ENCODE results near the gene PER1. TPM values are rescaled to one million over a fixed set of nuclear protein-coding genes. Genes with fewer than 3 reads are reported as not detected.

The PER1 gene
- total and polyA plus RNA-seq, 9 of the 15 experiments (the other 6 are each of a cell fraction or from before 2014, with no cell fraction given): 0.13 to 26.0 (median 3.4) TPM

DNA sequence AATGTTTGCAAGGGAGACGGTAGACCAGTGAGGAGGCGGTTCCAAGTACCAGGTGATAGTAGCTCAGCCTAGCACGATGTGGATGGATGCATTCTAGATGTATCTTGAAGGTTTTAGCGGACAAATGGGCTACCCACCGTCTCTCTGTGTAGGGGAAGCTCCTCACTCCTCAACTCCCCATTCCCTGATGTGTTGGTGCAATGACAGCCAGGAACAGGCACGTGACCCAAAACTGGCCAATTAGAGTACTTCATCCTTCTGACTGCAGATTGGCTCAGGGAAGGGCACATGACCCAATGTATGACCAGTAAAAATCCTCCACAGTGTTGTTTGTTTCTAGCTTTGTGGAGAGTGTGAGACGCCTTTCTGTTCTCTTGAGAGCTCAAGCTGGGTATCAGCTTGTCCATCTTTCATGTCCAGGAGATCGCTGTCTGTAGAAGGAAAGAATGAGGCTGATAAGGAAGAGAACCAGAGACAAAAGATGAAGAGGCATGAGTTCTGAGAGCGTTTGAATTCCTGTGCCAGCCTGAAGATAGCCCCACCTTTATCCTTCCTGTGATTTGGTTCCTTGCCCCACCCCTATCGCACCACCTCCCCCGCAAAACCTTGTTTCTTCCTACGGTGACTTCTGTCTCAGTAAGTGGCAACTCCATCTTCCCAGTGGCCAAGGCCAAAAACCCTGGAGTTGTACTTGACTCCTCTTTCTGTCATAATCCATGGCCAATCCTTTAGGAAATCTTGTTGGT, 40.0 kb upstream of the PER1 start (continued):
- TF ChIP-seq KLF13 (tag; IDR thresholded peaks at IDR 0.05; ENCODE audit: borderline replicate concordance, low read depth) (no peak), MTA3 (IDR thresholded peaks at IDR 0.05; ENCODE audit: borderline replicate concordance) (no peak), GMEB1 (CRISPR knock-in tag; IDR thresholded peaks at IDR 0.05) (no peak), CHD1 (IDR thresholded peaks at IDR 0.05; ENCODE audit: low read length) (no peak), NFIC (IDR thresholded peaks at IDR 0.05) (no peak), PRMT5 (CRISPR knock-in tag; IDR thresholded peaks at IDR 0.05) (no peak), ZNF232 (CRISPR knock-in tag; IDR thresholded peaks at IDR 0.05) (no peak), ZFP36 (IDR thresholded peaks at IDR 0.05; ENCODE audit: low read depth, low read length, partially characterized antibody) (no peak), ZNF77 (CRISPR knock-in tag; IDR thresholded peaks at IDR 0.05) (no peak), NFE2 (IDR thresholded peaks at IDR 0.05; ENCODE audit: low read depth) (no peak), ZNF431 (CRISPR knock-in tag; IDR thresholded peaks at IDR 0.05) (peak; percentile 48; the same call in 1 of the 2 replicates), NFE2L1 (tag; IDR thresholded peaks at IDR 0.05; ENCODE audit: borderline replicate concordance, low read depth) (no peak), ZNF436 (CRISPR knock-in tag; IDR thresholded peaks at IDR 0.05) (no peak), CTBP1 (IDR thresholded peaks at IDR 0.05; ENCODE audit: borderline replicate concordance) (peak; percentile 80), POLR2AphosphoS2 (IDR thresholded peaks at IDR 0.05; ENCODE audit: low read length) (no peak), NCOA4 (IDR thresholded peaks at IDR 0.05; ENCODE audit: partially characterized antibody) (no peak), ZNF561 (CRISPR knock-in tag; conservative IDR thresholded peaks at IDR 0.05) (no peak), ZNF316 (IDR thresholded peaks at IDR 0.05) (no peak), E2F3 (CRISPR knock-in tag; IDR thresholded peaks at IDR 0.05) (no peak), UBTF (IDR thresholded peaks at IDR 0.05; ENCODE audit: borderline replicate concordance in 1 of 2, low read depth in 2 of 2, low read length in 2 of 2) (no peak)
- TF ChIP-seq, protein P1, sequence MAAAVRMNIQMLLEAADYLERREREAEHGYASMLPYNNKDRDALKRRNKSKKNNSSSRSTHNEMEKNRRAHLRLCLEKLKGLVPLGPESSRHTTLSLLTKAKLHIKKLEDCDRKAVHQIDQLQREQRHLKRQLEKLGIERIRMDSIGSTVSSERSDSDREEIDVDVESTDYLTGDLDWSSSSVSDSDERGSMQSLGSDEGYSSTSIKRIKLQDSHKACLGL (CRISPR knock-in tag; IDR thresholded peaks at IDR 0.05; ENCODE audit: borderline replicate concordance, poor library complexity, severe bottlenecking): no peak
- TF ChIP-seq, protein P2, sequence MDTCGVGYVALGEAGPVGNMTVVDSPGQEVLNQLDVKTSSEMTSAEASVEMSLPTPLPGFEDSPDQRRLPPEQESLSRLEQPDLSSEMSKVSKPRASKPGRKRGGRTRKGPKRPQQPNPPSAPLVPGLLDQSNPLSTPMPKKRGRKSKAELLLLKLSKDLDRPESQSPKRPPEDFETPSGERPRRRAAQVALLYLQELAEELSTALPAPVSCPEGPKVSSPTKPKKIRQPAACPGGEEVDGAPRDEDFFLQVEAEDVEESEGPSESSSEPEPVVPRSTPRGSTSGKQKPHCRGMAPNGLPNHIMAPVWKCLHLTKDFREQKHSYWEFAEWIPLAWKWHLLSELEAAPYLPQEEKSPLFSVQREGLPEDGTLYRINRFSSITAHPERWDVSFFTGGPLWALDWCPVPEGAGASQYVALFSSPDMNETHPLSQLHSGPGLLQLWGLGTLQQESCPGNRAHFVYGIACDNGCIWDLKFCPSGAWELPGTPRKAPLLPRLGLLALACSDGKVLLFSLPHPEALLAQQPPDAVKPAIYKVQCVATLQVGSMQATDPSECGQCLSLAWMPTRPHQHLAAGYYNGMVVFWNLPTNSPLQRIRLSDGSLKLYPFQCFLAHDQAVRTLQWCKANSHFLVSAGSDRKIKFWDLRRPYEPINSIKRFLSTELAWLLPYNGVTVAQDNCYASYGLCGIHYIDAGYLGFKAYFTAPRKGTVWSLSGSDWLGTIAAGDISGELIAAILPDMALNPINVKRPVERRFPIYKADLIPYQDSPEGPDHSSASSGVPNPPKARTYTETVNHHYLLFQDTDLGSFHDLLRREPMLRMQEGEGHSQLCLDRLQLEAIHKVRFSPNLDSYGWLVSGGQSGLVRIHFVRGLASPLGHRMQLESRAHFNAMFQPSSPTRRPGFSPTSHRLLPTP (IDR thresholded peaks at IDR 0.05; ENCODE audit: borderline replicate concordance, extremely low read depth, insufficient read length): no peak

All from K562 (cell line).